Neural progenitor cell (in vitro differentiated cells): ENCODE measurements around the gene TBC1D19. TPM values are rescaled to one million over a fixed set of nuclear protein-coding genes. Genes with fewer than 3 reads are reported as not detected.

Experiments used
- DNase-seq: peaks from one replicate; pipeline ENCODE4 v3.0.0-alpha.2; 2016; ENCODE audit warnings: low spot score
- H2AFZ ChIP-seq: fragments of 200-600 bp; sonication (generic); replicated peaks from 2 replicates; pipeline ENCODE4 v1.6.1; 2016; ENCODE audit warnings: antibody characterized with exemption
- H3F3A ChIP-seq: fragments of 200-600 bp; sonication (generic); 2 replicates; pipeline ENCODE4 v1.6.1; 2016; ENCODE audit warnings: antibody characterized with exemption, low read depth
- H3K27ac ChIP-seq: fragments of 200-600 bp; sonication (generic); 2 replicates; pipeline ENCODE4 v1.5.1; 2016; ENCODE audit warnings: mild to moderate bottlenecking
- H3K27me3 ChIP-seq: fragments of 200-600 bp; sonication (generic); 2 replicates; pipeline ENCODE4 v1.6.1; 2016; ENCODE audit warnings: mild to moderate bottlenecking, moderate library complexity
- H3K36me3 ChIP-seq: fragments of 200-600 bp; sonication (generic); 2 replicates; pipeline ENCODE4 v1.5.1; 2016
- H3K4me1 ChIP-seq: fragments of 200-600 bp; sonication (generic); 2 replicates; pipeline ENCODE4 v1.6.1; 2016; ENCODE audit warnings: mixed run types
- H3K4me2 ChIP-seq: fragments of 200-600 bp; sonication (generic); 2 replicates; pipeline ENCODE4 v1.6.1; 2016
- H3K4me3 ChIP-seq: fragments of 200-600 bp; sonication (generic); 2 replicates; pipeline ENCODE4 v1.5.1; 2016
- H3K79me2 ChIP-seq: fragments of 200-600 bp; sonication (generic); 2 replicates; pipeline ENCODE4 v1.6.1; 2016; ENCODE audit warnings: low read depth
- H3K9ac ChIP-seq: fragments of 200-600 bp; sonication (generic); 2 replicates; pipeline ENCODE4 v1.6.1; 2016
- H3K9me3 ChIP-seq: fragments of 200-600 bp; sonication (generic); 2 replicates; pipeline ENCODE4 v1.5.1; 2016; ENCODE audit warnings: low read depth
- H4K20me1 ChIP-seq: fragments of 200-600 bp; sonication (generic); 2 replicates; pipeline ENCODE4 v1.6.1; 2016; ENCODE audit warnings: low read depth
- H3K27ac Mint-ChIP-seq: 3 replicates; pipeline ENCODE4 v1.8.0; 2021; ENCODE audit warnings: mixed read lengths
- H3K27me3 Mint-ChIP-seq: 2 replicates; pipeline ENCODE4 v1.8.0; 2022; ENCODE audit warnings: low read depth, mild to moderate bottlenecking, inconsistent platforms, moderate library complexity, mixed read lengths; ENCODE audit not compliant: insufficient read depth
- H3K36me3 Mint-ChIP-seq: 3 replicates; pipeline ENCODE4 v1.8.0; 2021; ENCODE audit warnings: mixed read lengths
- H3K4me1 Mint-ChIP-seq: 3 replicates; pipeline ENCODE4 v1.8.0; 2021; ENCODE audit warnings: mixed read lengths
- H3K4me3 Mint-ChIP-seq: 3 replicates; pipeline ENCODE4 v1.8.0; 2021; ENCODE audit warnings: mild to moderate bottlenecking, moderate library complexity, mixed read lengths
- H3K9me3 Mint-ChIP-seq: 3 replicates; pipeline ENCODE4 v1.8.0; 2020; ENCODE audit warnings: mixed read lengths
- EZH2 ChIP-seq: fragments of 200-600 bp; sonication (generic); IDR thresholded peaks from 2 replicates; pipeline ENCODE4 v1.6.1; 2017; ENCODE audit warnings: antibody characterized with exemption, mild to moderate bottlenecking, moderate library complexity
- EZH2phosphoT487 ChIP-seq: fragments of 200-600 bp; sonication (generic); IDR thresholded peaks from 2 replicates; pipeline ENCODE4 v1.6.1; 2017; ENCODE audit warnings: antibody characterized with exemption
- total RNA-seq: library from RNA; depleted of rRNA; stranded (reverse); fragments of >200 nt; gene quantifications from 2 replicates; pipeline ENCODE4 v1.2.3, GENCODE V29; 2015; ENCODE audit warnings: low replicate concordance
- TF ChIP-seq, protein P1 (sequence below): fragments of 200-600 bp; sonication (generic); IDR thresholded peaks from 2 replicates; pipeline ENCODE4 v1.5.1; 2017; ENCODE audit warnings: antibody characterized with exemption, mild to moderate bottlenecking

Gene TBC1D19
- total RNA-seq, 1 donor from 2014 or later = 30.7 TPM

DNA sequence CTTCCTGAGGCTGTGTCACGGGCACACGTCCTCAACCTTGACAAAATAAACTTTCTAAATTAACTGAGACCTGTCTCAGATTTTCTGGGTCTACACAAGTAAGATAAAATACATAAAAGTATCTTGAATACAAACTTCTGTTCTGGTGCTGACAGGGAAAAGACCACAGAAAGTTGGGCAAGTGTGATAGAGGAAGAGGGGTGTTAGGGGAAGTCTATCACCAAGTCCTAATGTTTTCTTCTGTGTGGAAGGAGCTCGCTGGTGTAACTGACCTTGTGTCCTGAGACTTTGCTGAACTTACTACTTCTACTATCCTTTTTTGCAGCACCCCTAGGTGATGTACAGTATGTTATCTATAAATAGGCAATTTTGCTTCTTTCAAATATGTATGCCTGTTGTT lies 179.8 kb downstream of the TBC1D19 start:
- Mint-ChIP-seq H3K4me3 (no peak overlapping the region), H3K4me1 (no peaks in the 10 kb centered on the region), H3K36me3 (peaks cover 14% of the 10 kb centered on the region), H3K27ac (no peak overlapping the region), H3K9me3 (no peaks in the 10 kb centered on the region), H3K27me3 (peaks cover 3% of the 10 kb centered on the region)
- no peak overlapping the region for H3K4me3 ChIP-seq
- H3K9me3 ChIP-seq = no peaks in the 10 kb centered on the region
- H3F3A ChIP-seq = no peaks in the 10 kb centered on the region
- H3K27ac ChIP-seq = no peak overlapping the region
- H3K79me2 ChIP-seq = no peaks in the 10 kb centered on the region
- no peak overlapping the region for H3K4me2 ChIP-seq
- TF ChIP-seq, protein P1, sequence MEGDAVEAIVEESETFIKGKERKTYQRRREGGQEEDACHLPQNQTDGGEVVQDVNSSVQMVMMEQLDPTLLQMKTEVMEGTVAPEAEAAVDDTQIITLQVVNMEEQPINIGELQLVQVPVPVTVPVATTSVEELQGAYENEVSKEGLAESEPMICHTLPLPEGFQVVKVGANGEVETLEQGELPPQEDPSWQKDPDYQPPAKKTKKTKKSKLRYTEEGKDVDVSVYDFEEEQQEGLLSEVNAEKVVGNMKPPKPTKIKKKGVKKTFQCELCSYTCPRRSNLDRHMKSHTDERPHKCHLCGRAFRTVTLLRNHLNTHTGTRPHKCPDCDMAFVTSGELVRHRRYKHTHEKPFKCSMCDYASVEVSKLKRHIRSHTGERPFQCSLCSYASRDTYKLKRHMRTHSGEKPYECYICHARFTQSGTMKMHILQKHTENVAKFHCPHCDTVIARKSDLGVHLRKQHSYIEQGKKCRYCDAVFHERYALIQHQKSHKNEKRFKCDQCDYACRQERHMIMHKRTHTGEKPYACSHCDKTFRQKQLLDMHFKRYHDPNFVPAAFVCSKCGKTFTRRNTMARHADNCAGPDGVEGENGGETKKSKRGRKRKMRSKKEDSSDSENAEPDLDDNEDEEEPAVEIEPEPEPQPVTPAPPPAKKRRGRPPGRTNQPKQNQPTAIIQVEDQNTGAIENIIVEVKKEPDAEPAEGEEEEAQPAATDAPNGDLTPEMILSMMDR = no peak
- TF ChIP-seq EZH2phosphoT487 (no peak), EZH2 (no peak)
- no peak overlapping the region for H3K9ac ChIP-seq
- DNase-seq = no peak
- H3K36me3 ChIP-seq = no peaks in the 10 kb centered on the region
- no peak overlapping the region for H2AFZ ChIP-seq
- no peaks in the 10 kb centered on the region for H3K27me3 ChIP-seq
- H3K4me1 ChIP-seq = no peaks in the 10 kb centered on the region
- H4K20me1 ChIP-seq = no peaks in the 10 kb centered on the region

DNA sequence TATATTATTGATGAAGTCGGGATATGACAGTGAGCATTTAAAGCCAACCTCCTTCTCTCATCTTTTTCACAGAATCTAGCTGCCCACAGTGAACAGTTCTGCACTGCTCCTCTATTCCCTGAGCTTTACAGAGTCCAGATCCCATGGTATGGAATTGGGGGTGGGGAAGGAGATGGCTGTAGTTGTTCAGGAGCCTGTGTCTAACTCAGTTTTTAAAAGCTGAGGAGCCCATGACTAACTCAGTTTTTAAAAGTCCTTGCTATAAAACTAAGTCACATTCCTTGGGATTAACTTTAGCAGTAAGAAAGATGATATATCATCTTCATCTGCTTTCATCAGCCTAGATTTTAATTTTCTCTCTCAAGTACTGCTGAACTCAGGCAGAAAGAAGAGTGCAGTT lies 180.3 kb downstream of the TBC1D19 start:
- Histone ChIP-seq H3K4me1 (no peaks in the 10 kb centered on the region), H3K9me3 (no peaks in the 10 kb centered on the region), H3K36me3 (no peaks in the 10 kb centered on the region), H3K27ac (no peak overlapping the region), H2AFZ (no peak overlapping the region), H3K27me3 (no peaks in the 10 kb centered on the region), H3K9ac (no peak overlapping the region), H3K4me3 (no peak overlapping the region), H3F3A (no peaks in the 10 kb centered on the region), H4K20me1 (no peaks in the 10 kb centered on the region), H3K79me2 (no peaks in the 10 kb centered on the region), H3K4me2 (no peak overlapping the region)
- H3K4me1 Mint-ChIP-seq = no peaks in the 10 kb centered on the region
- peaks cover 3% of the 10 kb centered on the region for H3K27me3 Mint-ChIP-seq
- TF ChIP-seq EZH2phosphoT487 = no peak
- TF ChIP-seq, protein P1 = no peak
- no peak for TF ChIP-seq EZH2
- no peak for DNase-seq
- H3K27ac Mint-ChIP-seq = no peak overlapping the region
- peaks cover 14% of the 10 kb centered on the region for H3K36me3 Mint-ChIP-seq
- no peaks in the 10 kb centered on the region for H3K9me3 Mint-ChIP-seq
- no peak overlapping the region for H3K4me3 Mint-ChIP-seq

GRCh38 chr4:26765515-26765914 lies 181.6 kb downstream of the TBC1D19 start:
- Histone ChIP-seq H3K9ac (no peak overlapping the region), H3F3A (no peaks in the 10 kb centered on the region), H3K36me3 (no peaks in the 10 kb centered on the region), H3K4me1 (no peaks in the 10 kb centered on the region), H2AFZ (no peak overlapping the region), H3K27me3 (no peaks in the 10 kb centered on the region), H3K4me3 (no peak overlapping the region), H3K79me2 (no peaks in the 10 kb centered on the region), H3K27ac (no peak overlapping the region), H3K4me2 (no peak overlapping the region), H4K20me1 (no peaks in the 10 kb centered on the region), H3K9me3 (no peaks in the 10 kb centered on the region)
- H3K9me3 Mint-ChIP-seq = no peaks in the 10 kb centered on the region
- no peaks in the 10 kb centered on the region for H3K4me1 Mint-ChIP-seq
- no peak overlapping the region for H3K27ac Mint-ChIP-seq
- TF ChIP-seq EZH2 = no peak
- TF ChIP-seq, protein P1 = no peak
- no peak for TF ChIP-seq EZH2phosphoT487
- no peak overlapping the region for H3K4me3 Mint-ChIP-seq
- DNase-seq = no peak
- H3K27me3 Mint-ChIP-seq = peaks cover 3% of the 10 kb centered on the region
- H3K36me3 Mint-ChIP-seq = peaks cover 16% of the 10 kb centered on the region
